Body of pancreas (tissue), 4 donors: ENCODE results near the gene TMSB4Y. TPM values are rescaled to one million over a fixed set of nuclear protein-coding genes. Genes with fewer than 3 reads are reported as not detected.

Experiments
- ATAC-seq: fragments of 150-250 bp; one replicate; pipeline ENCODE4 v1.9.1; 2016
- DNase-seq, 4 donors: peaks; one replicate each; pipeline ENCODE4 v3.0.0-alpha.2; 2019
- H3K27ac ChIP-seq, 4 donors: fragments of 200-600 bp; sonication (generic); 1 replicate in 3 of 4; 2 replicates in 1 of 4; pipeline versions ENCODE4 v1.5.1 to v1.6.1; 2016 to 2019; ENCODE audit warnings: mild to moderate bottlenecking in 1 of 4, mixed read lengths in 1 of 4, moderate library complexity in 1 of 4
- H3K27me3 ChIP-seq, 2 donors: fragments of 200-600 bp; sonication (generic); one replicate each; pipeline ENCODE4 v1.6.0; 2016; ENCODE audit warnings: mild to moderate bottlenecking in 1 of 2
- H3K36me3 ChIP-seq, 2 donors: fragments of 200-600 bp; sonication (generic); replicated peaks in 1 of 2; 2 replicates each; pipeline ENCODE4 v1.5.1; 2016; ENCODE audit warnings: low read depth in 2 of 2; ENCODE audit not compliant: insufficient read depth in 1 of 2
- H3K4me1 ChIP-seq: fragments of 200-600 bp; sonication (generic); one replicate; pipeline ENCODE4 v1.6.0; 2016
- H3K4me3 ChIP-seq, 2 donors: fragments of 200-600 bp; sonication (generic); 1 replicate in 1 of 2; 2 replicates in 1 of 2; pipeline ENCODE4 v1.5.1; 2016 to 2019
- H3K9me3 ChIP-seq, 3 donors: fragments of 200-600 bp; sonication (generic); 1 replicate in 2 of 3; 2 replicates in 1 of 3; pipeline ENCODE4 v1.5.1; 2016
- POLR2A ChIP-seq, 3 donors: fragments of 450-650 bp; IDR thresholded peaks; one replicate each; pipeline ENCODE4 v1.6.1; 2016; ENCODE audit warnings: antibody characterized with exemption in 3 of 3, mild to moderate bottlenecking in 2 of 3
- WGBS, 2 donors: methylation state at CpG; one replicate each; pipeline ENCODE4 v1.1.5; 2017; 5-methylcytosine and 5-hydroxymethylcytosine counted together
- intact Hi-C: fragments of 100-400 bp; cut with DNase I; formaldehyde crosslinking; loops from one replicate; pipeline ENCODE4 v1.15.1; 2023
- total RNA-seq, 2 donors: library from RNA; depleted of rRNA; stranded (reverse); fragments of >200 nt; gene quantifications; one replicate each; pipeline ENCODE4 v1.1.0, GENCODE V29; 2016
- TF ChIP-seq, protein P1 (sequence below), 7 experiments: fragments of 450-650 bp in 4 of 7; fragments of 200-600 bp in 3 of 7; sonication (generic) in 3 of 7; IDR thresholded peaks; one replicate each; pipeline ENCODE4 v1.5.1; 2016 to 2019; ENCODE audit warnings: antibody characterized with exemption in 7 of 7

Gene TMSB4Y
- not detected for total RNA-seq

GRCh38 chrY:13703568-13703968 lies at the start of gene TMSB4Y:
TMSB4Y (plus strand) TSS chrY:13703899.
- intact Hi-C loops: no loop called here
- ATAC-seq (peak; percentile 93), DNase-seq (peak in 2 of 4 donors; percentile 75 to 85)
- Histone ChIP-seq H3K4me1 (peaks cover 6% of the 10 kb centered on the region), H3K36me3 (no peaks in the 10 kb centered on the region), H3K9me3 (no peaks in the 10 kb centered on the region), H3K27ac (peak within 1 kb of the TSS in 2 of 4 donors; percentile 92 to 94), H3K4me3 (peak within 1 kb of the TSS in 1 of 2 donors; percentile 20), H3K27me3 (no peaks in the 10 kb centered on the region)
- 0% methylated on average over 20 of the region's 28 CpGs; no CpG with 5 or more reads in 1 of the 2 donors for WGBS, 2 donors
- TF ChIP-seq POLR2A (IDR thresholded peaks at IDR 0.05): no peak
- TF ChIP-seq, protein P1, sequence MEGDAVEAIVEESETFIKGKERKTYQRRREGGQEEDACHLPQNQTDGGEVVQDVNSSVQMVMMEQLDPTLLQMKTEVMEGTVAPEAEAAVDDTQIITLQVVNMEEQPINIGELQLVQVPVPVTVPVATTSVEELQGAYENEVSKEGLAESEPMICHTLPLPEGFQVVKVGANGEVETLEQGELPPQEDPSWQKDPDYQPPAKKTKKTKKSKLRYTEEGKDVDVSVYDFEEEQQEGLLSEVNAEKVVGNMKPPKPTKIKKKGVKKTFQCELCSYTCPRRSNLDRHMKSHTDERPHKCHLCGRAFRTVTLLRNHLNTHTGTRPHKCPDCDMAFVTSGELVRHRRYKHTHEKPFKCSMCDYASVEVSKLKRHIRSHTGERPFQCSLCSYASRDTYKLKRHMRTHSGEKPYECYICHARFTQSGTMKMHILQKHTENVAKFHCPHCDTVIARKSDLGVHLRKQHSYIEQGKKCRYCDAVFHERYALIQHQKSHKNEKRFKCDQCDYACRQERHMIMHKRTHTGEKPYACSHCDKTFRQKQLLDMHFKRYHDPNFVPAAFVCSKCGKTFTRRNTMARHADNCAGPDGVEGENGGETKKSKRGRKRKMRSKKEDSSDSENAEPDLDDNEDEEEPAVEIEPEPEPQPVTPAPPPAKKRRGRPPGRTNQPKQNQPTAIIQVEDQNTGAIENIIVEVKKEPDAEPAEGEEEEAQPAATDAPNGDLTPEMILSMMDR (IDR thresholded peaks at IDR 0.05): no peak

GRCh38 chrY:13664162-13664561 lies 39.5 kb upstream of the TMSB4Y start:
- intact Hi-C loops: no loop called here
- H3K4me1 ChIP-seq: no peaks in the 10 kb centered on the region
- no peaks in the 10 kb centered on the region for H3K27me3 ChIP-seq
- no peaks in the 10 kb centered on the region for H3K36me3 ChIP-seq
- H3K27ac ChIP-seq: no peak overlapping the region
- DNase-seq (no peak), ATAC-seq (no peak)
- TF ChIP-seq, protein P1 (IDR thresholded peaks at IDR 0.05): no peak
- no peak for TF ChIP-seq POLR2A (IDR thresholded peaks at IDR 0.05)
- H3K4me3 ChIP-seq: no peak overlapping the region
- 86 to 90% methylated on average over 1 of the region's 1 CpG for WGBS, 2 donors
- H3K9me3 ChIP-seq: no peaks in the 10 kb centered on the region

DNA sequence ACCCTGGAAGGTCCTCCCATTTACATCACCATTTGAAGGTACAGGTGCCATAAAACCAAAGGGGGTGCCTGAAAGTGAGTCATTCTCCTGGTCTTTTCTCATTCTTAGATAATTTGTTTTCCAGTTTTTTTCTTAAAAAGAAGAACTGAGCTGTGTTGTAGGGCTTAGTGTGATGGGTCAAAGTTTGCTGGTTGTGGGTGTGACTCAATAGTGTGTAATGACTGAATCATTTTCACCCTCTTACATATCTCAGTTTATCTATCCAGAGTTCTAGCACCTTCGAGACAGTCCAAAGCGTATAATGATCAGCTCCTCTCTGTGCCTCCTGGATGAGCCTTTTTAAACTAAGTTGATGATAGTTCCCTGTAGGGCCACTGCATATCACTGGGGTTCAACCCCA lies 32.6 kb upstream of the TMSB4Y start:
- Histone ChIP-seq H3K27me3 (no peaks in the 10 kb centered on the region), H3K4me3 (no peak overlapping the region), H3K36me3 (no peaks in the 10 kb centered on the region), H3K9me3 (no peaks in the 10 kb centered on the region), H3K4me1 (no peaks in the 10 kb centered on the region), H3K27ac (no peak overlapping the region)
- intact Hi-C loops: no loop called here
- no peak for TF ChIP-seq POLR2A (IDR thresholded peaks at IDR 0.05)
- TF ChIP-seq, protein P1 (IDR thresholded peaks at IDR 0.05): no peak
- DNase-seq (no peak), ATAC-seq (no peak)
- 60 to 75% methylated on average over 2 of the region's 2 CpGs for WGBS, 2 donors

- Histone ChIP-seq H3K4me3 (no peak overlapping the region), H3K27ac (no peak overlapping the region), H3K4me1 (peaks cover 6% of the 10 kb centered on the region), H3K36me3 (no peaks in the 10 kb centered on the region), H3K9me3 (no peaks in the 10 kb centered on the region), H3K27me3 (no peaks in the 10 kb centered on the region)
- intact Hi-C loops: no loop called here
- no peak for DNase-seq
- 91 to 95% methylated on average over 8 to 10 of the region's 11 CpGs for WGBS, 2 donors
- no peak for TF ChIP-seq POLR2A (IDR thresholded peaks at IDR 0.05)
- TF ChIP-seq, protein P1 (IDR thresholded peaks at IDR 0.05): no peak
- ATAC-seq: no peak
These were observed 1.4 kb upstream of the TMSB4Y start for GRCh38 chrY:13702276-13702675.
